NCI-H2227 (cell line): ENCODE results near the gene OR7A5.
"Not testable (repeated sequence)": the region's sequence is repeated elsewhere in the genome, so short reads cannot be mapped to it uniquely, and the experiment has no call there.

ENCODE experiments used
- DNase-seq: peaks from one replicate; lab custom pipeline; 2025; ENCODE audit not compliant: unreplicated experiment; lab: John Stamatoyannopoulos, UW

Gene OR7A5

DNA sequence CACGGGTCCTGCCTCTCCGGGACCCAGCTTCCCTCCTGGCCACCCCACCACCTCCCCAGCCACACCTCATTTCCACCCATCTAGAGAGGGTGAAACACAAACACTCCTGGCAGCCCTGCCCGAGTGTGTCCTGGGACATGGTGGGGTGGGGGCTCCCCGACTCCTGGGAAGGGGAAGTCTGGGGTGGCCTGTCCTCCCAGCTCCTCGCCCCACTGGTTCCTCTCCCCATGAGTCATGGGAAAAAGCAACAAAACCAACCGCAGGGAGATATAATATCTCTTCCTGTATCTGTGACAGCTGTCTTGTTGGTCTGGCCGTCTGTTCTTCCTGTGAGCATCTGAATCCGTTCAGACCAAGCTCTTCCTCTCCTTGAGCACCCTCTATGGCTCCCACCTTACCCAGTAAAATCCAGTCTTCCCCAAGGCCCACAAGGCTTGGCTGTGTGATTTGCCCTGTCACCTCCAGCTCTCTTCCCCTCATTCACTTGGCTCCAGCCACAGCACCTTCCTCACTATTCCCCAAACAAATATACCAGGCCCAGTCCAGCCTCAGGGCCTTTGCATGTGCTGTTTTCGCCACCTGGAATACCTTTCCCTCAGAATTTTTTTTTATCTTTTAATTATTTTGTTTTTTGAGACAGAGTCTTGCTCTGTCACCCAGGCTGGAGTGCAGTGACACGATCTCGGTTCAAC lies 49.7 kb downstream of the OR7A5 start:
- DNase-seq, result not testable (repeated sequence)

DNA sequence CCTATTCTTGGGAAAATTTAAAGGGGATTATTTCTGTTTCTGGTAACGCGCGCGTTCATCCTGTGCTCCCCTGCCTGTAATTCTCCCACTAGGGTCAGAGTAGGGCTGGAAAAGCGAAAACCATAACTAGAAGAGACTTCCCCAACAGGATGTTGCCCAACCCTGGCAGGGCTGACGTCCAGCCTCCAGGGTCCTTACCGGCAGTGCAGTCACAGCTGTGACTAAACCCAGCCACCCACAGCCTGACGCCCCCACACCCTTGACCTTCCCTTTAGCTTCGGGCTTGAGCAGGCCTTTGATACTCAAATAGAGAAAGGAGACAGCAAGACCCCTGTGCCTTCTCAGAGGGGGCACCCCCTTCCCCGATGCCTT lies 50.3 kb downstream of the OR7A5 start:
- not testable (repeated sequence) for DNase-seq

DNA sequence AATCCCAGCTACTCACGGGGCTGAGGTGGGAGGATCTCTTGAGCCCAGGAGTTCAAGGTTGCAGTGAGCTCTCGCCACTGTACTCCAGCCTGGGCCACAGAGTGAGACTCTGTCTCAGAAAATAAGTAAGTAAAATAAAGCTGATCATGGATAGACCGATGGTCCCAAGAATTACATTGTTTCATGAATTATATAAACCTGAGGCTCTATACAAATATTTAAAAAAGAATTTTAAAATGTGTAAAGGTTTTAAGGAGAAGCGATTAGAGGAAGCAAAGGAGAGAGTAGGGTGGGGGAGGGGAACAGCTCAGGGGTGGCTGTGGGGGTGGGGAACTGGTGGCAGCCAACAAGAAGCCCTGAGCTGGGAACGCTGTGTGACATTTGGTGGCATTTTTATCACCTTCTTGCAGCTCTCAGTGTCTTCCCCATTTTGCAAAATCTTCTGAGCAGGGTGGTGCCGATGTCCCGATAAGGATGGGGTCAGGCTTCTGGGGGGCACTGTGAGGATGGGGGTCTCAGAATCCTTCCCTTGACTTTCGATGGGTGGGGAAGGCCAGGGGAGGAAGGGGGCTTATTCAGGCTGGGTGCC lies 51.5 kb downstream of the OR7A5 start:
- DNase-seq, result not testable (repeated sequence)

DNA sequence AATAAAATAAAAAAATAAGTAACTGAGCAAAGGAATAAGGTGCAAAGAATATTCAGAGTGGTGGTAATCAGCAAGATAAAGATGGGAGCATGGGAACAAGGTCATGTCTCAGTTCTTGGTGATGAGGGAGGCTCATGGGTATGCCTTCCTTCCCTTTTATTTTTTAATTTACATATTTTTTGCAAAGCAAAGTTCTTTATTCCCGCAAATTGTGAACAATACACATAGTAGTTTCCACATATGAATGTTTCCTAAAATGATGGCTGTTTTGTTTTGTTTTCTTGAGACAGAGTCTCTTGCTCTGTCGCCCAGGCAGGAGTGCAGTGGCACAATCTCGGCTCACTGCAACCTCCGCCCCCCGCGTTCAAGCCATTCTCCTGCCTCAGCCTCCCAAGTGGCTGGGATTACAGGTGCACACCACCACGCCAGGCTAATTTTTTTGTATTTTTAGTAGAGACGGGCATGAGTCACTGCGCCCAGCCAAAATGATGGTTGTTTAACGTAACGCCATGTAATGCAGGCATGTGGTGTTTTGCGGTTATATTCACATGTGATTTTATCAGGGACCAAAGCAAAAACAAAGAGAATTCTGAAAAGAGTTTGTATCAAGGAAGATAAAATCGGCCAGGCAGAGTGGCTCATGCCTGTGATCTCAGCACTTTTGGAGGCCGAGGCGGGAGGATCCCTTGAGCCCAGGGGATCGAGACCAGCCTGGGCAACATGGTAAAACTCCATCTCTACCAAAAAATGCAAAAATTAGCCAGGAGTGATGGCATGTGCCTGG lies 52.2 kb downstream of the OR7A5 start:
- no peak for DNase-seq

DNA sequence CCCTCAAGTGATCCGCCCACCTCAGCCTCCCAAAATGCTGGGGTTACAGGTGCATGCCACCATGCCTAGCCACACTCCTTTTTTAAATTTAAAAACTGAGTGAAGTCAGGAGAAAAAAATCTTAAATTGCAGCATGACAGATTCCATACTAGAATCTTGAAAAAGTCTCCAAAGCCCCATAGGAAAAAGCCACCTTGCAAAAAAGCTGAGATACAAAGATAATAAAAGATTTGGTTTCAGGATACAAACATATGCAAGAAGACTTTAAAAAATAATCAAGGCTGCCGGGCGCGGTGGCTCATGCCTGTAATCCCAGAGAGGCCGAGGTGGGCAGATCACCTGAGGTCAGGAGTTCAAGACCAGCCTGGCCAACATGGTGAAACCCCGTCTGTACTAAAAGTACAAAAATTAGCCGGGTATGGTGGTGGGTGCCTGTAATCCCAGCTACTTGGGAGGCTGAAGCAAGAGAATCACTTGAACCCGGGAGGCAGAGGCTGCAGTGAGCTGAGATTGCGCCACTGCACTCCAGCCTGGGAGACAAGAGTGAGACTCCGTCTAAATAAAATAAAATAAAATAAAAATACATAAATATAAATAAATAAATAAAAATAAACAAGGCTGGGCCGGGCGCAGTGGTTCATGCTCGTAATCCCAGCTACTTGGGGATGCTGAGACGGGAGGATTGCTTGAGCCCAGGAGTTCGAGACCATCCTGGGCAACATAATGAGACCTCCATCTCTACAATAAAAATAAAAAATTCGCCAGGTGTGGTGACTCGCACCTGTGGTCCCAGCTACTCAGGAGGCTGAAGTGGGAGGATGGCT lies 53.1 kb downstream of the OR7A5 start:
- not testable (repeated sequence) for DNase-seq

DNA sequence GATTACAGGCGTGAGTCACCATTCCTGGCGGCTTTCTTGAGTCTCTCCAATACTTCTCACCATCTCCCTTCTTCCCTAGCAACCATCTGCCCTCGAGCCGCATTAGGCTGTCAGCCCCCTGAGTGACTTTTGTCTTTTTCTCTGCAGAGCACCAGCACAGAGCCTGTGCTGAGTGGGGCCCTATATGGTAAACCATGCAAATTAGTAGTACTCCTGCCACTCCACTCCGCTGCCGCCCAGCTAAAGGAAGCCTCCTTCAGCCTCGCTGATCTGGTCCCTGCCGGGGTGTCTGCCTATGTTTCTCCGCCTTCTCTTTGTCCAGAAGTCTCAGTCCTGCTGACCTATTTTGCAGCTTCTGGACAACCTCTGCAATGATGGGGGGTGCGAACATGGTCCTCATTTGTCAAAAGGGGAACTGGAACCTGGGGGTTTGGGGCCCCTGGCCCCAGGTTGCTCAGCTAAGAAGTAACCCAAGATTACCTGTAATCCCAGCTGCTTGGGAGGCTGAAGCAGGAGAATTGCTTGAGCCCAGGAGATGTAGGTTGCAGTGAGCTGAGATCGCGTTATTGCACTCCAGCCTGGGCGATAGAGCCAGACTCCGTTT lies 54.3 kb downstream of the OR7A5 start:
- DNase-seq, result not testable (repeated sequence)

DNA sequence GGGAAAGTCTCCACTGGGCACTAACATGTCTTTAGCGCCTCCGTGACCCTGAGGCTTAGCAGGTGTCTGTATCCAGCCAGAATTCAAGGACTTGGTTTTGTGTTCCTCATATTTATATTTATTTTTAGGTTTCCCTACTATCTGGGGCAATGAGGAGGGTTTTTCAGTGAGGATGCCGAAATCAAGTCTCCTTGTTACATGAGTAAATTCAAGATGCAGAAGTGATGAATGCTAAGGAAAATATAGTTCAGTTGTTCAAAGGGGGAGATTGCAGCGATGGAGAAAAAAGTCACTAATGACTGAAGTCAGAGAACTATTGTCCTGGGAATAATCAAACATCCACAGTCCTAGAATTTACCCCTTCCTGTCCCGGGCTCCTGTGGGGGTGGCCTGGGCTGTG lies 55.8 kb downstream of the OR7A5 start:
- no peak for DNase-seq

DNA sequence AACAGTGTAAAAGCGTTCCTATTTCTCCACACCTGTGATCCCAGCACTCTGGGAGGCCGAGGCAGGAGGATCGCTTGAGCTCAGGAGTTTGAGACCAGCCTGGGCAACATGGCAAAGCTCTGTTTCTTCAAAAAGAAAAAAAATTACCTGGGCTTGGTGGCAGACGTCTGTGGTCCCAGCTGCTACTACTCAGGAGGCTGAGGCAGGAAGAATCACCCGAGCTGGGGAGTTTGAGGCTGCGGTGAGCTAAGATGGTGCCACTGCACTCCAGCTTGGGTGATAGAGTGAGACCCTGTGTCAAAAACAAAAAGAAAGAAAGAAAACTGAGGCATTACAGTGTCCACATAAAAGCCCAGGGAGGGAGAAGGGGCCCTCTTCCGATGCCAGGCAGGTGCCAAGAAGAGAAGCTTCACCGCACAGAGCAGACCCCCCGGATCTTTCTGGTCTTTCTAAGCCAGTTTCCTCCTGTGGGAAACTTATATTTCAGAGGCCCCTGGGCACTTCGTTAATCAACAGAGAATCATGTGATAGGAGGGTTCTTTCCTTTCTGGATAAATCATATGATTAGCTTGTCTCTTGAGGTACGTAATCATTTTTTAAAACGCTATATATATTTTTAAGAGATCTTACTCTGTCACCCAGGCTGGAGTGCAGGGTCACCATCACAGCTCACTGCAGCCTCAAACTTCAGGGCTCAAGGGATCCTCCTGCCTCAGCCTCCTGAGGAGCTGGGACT lies 56.7 kb downstream of the OR7A5 start, which contains the start of gene ADGRE2:
Gene ADGRE2, minus strand, starts transcription at position 451 of the 736 bp plus-strand sequence. CDS start 1,804 bp downstream, outside the sequence.
- not testable (repeated sequence) for DNase-seq

DNA sequence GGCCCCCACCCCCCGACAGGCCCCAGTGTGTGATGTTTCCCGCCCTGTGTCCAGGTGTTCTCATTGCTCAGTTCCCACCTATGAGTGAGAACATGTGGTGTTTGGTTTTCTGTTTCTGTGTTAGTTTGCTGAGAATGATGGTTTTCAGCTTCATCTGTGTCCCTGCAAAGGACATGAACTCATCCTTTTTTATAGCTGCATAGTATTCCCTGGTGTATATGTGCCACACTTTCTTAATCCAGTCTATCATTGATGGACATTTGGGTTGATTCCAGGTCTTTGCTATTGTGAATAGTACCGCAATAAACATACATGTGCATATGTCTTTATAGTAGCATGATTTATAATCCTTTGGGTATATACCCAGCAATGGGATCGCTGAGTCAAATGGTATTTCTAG lies 57.3 kb downstream of the OR7A5 start:
- DNase-seq, result not testable (repeated sequence)
